GM20431 (cell line): ENCODE measurements around the gene KIRREL3.

ENCODE experiments used
- in situ Hi-C: fragments of 300-500 bp; cut with MseI, MboI; formaldehyde crosslinking; loops from one replicate; pipeline ENCODE4 v1.15.0; 2020; ENCODE audit warnings: low sequenced_read_pairs; ENCODE audit not compliant: unreplicated experiment

The KIRREL3 gene

DNA sequence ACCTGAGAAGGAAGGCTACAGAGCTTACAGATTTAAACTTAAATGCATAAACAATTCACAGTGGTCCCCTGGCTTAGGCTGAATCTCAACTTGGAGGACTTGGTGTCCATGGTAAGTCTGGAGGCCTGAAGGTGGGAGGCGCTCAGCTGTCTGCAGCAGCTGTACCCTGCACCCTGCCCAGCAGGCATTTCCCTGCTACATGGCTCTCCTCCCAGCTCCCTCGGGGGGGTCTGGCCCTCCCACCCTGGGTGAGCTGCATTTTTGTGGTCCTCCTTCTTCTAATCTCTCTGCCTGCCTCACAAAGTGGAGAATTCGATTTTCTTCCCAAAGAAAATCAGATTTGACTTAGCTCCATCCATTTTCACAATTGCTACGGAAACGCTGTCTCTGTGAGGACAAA is 273.2 kb downstream of the KIRREL3 start:
- in situ Hi-C loops: no loop called here

DNA sequence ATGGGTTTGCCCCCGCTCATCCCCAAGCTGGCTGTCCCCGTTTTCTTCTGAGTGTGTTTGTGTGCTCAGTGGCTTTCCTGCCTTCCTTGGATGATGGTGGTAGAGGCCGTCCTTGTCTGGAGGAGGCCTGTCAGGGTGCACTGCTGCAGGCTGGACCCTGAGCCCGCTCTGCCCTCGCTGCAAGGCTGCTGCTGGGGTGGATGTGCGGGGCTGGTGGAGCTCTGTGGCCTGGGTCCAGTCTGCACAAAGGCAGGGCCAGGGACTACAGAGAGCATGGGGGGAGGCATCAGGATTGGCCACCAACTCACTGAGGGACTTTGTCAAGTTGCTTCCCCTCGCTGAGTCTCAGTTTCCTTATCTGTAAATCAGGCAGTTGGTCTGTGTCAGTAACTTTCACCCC is 275.0 kb downstream of the KIRREL3 start:
- in situ Hi-C loops: no loop called here

DNA sequence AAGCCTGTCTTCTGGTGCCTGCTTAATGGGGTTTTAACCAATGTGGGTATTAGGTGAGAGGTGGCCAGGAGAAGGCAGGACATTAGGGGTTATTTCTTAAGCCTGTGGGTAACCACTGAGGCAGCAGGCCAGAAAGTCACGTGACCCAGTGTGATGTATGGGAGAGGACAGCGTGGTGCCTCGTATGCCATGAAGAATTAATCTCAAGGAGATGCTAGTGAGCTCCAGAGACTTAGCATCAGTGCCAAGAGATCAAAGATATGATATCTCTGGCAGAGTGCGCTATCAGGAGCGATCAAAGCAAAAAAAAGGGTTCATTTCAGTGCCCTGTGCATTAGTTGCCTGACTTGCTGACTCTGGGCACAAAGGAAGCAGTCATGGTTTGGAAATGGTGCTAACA is 275.5 kb downstream of the KIRREL3 start:
- in situ Hi-C loops: no loop called here

DNA sequence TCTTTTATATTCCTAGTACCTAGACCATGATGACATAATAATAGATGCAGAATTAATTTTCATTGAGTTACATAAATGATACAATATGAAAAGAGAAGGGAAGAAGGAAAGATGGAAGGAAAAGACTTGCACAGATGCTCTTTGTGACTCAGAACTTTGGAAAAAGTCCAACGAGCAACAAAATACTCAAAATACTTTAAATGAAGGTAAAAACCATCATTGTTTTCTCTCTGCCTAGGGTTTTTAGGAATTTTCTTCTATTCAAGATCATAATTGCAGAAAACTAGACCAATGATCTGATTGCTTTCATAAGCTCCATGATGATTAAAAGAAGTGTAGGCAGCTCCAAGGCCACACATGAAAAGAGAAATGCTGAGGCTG is 276.9 kb downstream of the KIRREL3 start:
- in situ Hi-C loops: no loop called here

DNA sequence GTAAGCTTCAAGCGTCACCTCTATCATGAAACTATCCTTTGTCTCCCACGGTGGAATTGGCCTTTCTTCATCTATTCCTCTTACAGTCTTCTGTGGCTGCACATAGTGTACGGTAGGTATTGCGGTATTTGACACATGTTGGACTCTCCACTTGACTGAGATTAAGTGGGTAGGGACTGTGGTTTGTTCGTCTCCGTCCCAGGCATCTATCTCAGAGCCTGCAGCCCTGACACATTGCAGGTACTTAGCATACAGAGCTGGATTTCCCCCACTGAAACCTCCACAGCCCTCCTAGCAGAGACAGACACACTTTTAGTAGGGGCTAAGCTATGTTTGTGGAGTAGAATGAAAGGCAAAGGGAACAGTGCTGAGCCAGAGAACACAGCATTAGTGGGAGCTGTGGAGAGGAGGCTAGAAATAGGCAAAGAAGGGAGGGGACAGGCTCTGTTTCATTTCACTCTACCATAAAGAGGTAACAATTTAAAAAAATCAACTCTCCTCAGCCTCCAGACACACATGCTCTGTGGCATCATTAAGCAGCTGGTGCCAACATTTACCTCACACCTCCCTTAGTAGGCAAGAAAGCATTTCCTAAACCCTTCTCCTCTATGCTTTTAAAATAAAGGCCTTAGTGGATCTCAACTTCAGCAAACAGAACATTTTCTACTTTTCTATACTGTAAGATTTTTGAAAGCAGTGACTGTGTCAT is 277.5 kb downstream of the KIRREL3 start:
- in situ Hi-C loops: no loop called here

DNA sequence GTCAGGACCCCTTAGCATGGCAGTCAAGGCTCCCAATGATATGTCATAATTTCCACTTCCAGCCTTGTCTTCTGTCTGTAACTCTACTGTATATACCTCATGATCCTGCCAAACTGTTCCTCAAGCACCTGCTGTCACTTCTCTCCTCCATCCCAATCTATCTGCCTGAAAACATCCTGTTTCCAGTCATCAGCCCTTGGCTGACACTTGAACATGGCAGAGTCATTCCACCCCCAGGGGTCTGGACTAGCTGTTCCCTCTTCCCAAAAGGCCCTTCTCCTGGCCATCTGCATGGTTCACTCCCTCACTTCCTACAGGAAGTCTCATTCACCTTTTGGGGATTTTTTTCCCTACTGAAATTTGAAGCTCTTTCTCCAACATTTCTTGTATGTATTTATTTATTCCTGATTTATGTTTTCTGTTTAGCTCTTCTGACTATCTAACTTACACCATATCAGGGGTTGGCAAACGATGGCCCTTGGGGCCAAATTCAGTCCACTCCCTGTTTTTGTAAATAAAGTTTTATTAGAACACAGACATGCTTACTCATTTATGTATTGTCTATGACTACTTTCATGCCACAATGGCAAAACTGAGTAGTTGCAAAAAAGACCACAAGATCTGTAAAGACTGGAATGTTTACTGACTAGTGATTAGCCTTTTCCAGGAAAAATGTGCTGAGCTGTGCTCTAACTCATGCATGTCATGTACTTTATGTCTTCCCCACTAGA is 278.4 kb downstream of the KIRREL3 start:
- in situ Hi-C loops: no loop called here

DNA sequence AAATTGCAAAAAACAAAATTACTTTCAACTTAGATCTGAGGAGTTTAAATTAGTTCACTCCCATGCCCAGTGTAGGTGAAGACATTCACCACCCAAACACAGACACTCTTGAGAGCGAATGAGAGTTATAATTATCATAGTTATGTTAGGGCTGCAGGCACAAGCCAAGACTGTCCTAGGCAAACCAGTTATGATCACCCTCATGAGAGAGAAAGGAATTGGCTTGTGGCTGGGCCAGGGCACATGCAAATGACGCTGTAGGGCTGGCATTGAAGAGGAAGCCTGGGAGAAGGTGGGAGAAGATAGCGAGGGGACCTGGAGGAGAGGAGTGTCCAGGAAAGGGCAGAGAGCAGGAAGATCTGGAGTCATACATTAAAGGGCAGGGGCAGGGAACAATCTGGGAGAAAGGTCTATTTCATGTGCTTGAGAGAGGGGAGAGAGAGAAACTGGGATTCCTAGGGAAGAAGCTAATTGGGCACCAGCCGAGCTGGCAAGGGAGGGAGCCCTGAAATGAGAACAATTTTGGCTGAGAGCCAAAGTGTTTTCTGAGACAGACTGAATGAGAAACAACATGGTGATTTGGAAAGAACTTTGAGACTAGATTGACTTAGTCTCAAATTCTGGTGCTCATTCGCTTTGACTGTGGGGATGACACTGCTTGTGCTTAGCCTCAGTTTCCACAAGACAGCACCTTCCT is 279.9 kb downstream of the KIRREL3 start:
- in situ Hi-C loops: no loop called here

DNA sequence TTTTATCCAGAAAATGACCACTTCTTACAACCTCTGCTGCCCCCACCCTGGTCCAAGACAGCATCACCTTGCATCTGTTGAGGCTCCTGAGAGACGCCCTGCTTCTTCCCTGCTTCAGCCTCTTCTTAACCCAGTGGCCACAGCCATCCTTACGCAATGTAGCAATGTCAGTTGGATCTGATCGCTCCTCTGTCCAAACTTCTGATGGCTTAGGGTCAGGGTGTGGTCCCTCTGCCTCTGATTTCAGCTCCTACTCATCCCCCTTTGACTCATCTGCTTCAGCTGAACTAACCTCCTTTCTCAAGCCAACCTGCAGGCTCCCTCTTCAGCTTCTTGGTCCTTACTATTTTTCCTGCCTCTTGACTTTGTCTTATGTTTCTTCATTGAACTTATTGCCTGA is 280.8 kb downstream of the KIRREL3 start:
- in situ Hi-C loops: loop anchor here (5.0 kb wide), 1 partner anchor 273 kb away; no protein-coding TSS in a partner anchor

DNA sequence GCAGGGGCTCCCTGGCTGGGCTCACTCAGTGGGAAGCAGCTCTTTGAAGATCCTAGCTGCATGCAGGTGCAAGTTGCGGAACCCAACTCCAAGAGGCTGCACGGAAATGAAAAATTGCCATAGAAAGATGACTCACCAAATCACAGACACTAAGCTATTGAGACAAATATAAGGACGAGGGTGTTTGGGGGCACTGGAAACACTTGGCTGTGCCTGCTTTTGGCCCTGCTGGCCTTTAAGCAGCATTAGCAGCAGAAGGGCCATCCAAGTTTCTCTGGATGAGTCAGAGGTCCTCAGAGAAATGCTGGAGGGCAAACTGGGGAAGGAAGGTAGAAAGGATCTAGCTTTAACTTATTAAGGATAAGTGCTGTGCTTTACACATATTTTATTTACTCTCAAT is 282.3 kb downstream of the KIRREL3 start:
- in situ Hi-C loops: loop anchor here (5.0 kb wide), 1 partner anchor 274 kb away; no protein-coding TSS in a partner anchor

DNA sequence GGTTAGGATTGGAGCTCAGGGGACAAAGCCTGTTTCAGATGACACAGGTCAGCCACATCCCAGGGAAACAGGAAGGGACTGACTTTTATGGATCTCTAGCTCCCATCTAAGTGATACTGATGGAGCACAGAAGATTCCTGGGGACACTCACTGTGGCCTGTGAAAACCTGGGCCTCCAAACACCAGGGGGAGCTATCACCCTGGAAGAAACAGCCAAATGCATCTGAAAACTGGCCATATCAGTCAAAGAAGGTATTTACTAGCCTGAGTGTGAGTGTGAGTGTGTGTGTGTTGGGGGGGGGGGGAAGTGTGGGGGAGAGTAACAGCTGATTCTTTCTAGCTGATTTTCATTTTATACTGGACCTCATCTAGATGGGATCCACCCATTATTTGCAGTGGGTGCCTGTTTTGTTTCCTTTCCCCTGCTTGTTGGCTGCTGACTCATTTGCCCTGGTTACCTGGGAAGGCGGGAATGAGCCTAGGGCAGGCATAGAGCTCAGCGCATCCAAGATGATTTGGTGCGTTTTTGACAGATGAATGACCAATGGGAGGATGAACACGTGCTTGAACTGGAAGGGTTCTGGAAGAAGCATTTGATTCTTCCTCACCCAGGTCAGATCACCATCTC is 284.0 kb downstream of the KIRREL3 start:
- in situ Hi-C loops: loop anchor here (5.0 kb wide), 1 partner anchor 276 kb away; no protein-coding TSS in a partner anchor

DNA sequence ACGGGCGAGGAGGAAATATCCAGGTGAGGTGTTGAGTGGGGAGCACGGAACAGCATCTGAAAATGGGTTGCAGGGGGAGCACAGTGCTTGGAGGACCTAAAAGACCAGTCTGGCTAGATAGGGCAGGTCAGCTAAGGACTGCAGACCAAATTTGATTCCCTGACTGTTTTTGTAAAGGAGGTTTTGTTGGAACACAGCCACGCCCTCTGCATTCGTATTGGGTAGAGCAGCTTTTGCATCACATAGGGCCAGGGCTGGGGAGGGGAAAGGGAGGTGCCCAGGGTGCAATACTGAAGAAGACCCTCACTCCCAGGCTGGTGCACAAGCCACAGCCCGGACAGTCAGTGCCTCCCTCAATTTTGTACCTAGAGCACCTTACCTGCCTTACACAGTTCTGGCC is 286.8 kb downstream of the KIRREL3 start:
- in situ Hi-C loops: no loop called here

DNA sequence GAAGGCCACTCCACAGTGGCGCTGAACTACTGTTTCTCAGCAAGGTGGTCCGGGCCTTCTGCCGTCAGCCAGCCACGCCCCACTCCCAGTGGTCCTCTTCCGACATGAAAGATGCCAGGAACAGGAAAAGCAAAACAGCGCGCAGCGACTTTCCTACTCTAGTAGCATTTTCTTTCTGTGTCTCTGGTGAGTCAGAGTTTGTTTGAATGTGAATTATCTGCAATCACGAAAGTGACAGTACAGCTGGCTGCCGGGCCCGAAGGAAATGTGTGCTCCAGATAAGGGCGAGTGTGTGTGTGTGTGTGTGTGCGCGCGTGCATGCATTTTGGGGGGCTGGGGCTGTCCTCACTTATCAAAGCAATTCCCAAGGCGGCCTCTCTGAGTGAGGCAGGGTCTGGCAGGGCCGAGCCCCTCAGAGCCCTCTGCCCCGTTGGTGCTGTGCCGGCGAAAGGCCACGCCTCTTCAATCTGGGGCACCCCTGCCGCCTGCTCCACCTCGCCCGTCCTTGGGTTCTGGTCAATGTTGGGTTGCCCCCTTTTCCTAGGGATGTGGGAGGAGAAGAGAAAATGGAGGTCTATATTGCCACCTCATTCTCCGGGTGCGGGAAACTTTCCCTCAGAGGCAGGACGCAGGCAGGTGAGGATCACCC is 288.5 kb downstream of the KIRREL3 start:
- in situ Hi-C loops: no loop called here

DNA sequence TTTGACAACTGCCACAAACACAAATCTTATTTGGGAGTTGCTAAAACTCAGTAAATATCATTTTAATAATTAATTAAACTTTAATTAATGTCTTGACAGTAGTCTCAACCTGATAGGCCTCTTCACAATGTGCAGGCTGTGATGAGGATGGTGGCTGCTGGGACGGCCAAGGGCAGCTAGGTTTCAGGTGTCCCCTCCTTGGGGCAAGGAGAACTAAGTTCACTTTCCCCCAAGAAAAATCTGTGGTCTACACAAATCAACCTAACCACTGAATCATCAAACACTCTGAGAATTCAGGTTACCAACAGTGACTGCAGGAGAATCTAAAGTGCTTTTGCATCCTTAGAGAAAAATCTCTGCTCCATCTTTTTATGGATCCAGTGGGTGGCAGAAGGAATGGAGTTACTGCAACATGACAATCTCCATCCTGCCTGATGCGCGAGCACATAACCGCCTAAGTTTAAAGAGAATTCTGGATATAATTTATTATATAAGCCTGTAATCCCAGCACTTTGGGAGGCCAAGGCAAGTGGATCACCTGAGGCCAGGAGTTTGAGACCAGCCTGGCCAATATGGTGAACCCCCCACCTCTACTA is 289.7 kb downstream of the KIRREL3 start:
- in situ Hi-C loops: no loop called here

DNA sequence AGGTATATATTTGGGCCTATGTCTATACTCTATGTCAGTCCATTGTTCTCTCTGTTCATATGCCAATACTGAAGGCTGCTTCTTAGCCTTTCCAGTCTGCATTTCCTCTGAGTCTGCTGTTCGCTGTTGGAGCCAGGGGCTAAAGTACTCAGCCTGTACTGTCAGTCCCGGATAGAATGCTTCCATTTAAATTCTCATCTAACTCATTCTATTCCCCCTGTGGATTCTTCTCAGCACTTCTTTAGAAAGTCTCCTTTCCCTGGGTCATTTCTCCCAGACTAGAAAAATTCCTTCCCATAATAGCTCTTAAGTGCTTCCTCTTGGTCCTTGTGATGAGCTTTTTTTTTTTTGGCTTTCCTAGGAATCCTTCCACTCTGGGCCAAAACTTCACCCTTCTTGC is 293.1 kb downstream of the KIRREL3 start:
- in situ Hi-C loops: no loop called here

DNA sequence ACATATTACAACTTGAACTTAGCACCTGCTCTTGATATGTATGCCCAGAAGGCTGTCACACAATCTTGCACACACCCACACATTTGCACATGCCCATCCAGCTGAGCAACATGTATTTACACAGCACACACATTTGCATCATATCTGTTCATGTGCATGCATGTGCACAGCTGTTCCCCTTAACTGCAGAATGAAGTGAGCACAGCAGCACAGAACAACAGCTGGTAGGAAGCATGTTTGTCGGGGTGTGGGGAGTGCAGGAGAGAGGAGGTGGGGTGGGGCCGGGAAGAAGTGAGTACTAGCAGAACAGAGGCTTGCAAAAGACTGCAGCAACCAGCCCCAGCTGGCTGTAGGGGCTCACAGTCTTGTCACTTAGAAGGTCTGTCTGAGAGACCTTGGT is 296.5 kb downstream of the KIRREL3 start:
- in situ Hi-C loops: no loop called here

DNA sequence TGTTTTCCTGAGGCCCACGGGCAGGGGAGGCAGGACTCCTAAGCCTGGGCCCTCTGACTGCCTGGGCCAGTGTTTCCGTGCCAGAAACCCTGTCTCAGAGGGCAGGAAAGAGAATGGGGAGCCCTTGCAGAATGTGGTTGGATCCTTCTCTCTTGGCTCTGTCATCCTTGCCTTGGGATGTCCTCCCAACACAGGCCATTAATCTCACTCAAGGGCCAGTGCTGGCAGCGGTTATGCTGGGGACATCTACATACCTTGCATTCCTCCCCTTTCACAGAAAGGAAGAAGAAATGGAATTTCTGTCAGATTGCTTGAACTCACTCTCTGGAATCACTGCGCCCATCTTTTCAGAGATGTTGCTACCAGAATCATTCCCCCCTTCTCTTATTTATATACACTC is 296.9 kb downstream of the KIRREL3 start:
- in situ Hi-C loops: no loop called here

DNA sequence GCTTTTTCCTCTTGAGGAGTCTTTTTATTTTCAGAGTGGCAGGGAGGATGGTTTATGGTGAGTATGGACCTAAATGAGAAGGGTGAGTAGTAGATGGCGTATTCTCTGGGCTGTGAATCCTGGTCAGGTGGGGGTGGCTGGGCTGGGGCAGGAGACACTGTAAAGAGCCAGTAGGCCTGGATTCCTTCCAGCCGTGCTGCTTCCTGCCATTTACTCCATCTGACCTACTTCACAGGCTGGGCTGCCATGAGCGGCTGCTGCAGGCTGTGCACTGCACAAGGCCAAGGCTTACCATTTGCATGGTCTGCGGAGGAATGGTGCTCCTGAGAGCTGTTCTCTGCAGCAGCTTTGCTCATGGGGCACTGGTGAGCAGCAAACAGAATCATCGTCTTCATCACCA is 297.6 kb downstream of the KIRREL3 start:
- in situ Hi-C loops: no loop called here

DNA sequence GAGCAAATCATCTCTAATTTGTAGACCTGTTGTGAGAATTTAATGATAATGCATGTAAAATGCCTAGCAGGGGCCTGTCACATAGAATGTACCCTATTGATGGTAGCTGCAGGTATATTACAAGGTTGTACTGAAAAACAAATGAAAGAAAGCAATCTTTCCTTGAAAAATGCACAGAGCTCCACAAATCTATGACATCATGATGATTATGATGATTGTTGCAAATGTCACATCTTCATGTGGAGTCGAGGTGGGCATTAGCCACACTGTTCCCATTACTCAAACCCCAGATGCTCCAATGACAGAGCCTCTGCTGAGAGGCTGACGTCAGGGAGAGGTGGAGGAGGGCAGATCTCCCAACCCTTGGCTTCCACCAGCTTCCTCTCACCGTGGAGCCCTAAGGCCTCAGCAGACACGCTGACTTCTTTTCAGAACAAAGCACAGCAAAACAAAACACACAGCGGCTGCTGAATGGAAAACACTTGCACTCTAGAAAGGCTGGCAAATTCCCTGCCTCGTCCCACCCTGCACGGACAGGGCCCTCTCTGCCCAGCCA is 298.3 kb downstream of the KIRREL3 start:
- in situ Hi-C loops: no loop called here

DNA sequence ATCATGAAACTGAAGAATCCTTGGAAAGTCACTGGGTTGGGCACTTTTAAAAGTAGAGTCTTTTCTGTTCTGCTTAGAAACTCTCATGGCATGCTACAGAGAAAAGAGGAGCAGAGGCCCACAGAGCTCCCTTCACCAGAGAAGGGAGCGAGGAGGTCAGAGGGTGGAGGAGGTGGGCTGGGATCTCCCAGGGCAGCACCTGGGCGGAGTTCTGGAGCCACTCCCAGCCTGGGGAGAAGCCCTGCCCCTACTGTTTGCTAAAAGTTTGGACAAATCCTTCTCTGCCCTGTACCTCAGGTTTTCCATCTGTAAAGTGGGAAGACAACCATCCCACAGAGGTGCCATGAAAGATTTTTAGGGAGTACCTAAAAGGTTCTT is 299.1 kb downstream of the KIRREL3 start:
- in situ Hi-C loops: no loop called here
